ENCODE data around the gene MAEA.

MAEA gene

DNA sequence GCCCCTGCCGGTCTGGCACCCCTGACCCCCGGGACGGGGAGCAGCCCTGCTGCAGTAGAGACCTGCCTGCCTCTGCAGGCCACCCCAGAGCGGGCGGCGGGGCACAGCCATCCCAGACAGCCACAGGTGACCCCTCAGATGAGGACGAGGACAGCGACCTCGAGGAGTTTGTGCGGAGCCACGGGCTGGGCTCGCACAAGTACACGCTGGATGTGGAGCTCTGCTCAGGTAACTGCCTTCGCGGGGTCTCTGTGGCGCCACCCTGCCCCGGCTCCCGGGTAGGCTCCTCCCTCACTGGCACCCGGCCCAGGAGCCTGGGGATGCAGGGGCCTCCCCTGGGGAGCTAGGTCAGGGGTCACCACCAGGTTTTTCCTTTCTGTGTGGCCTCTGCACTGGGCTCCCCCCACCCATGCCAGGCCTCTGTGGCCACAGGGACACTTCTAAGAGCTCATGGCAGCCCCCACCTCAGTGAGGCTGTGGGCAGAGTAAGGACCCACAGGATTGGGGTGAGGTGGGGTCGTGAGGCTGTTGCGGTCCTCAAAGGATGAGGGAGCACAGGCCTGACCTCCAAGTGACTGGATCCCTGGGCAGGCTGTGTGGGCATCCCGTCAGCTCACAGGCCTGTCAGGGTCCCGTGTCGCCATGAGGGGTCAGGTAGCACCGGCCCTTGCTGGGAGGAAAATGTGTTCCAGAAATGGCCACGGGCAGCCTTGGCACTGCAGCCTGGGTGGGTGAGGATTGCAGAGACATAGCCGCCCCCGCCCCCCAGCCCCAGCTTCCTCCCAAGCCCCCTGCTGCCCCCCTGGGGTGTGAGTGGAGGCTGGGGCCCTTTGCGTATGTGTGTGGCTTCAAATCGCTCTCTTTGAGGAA is 63.7 kb downstream of the MAEA start:
- DNase-seq (ENCODE audit: low spot score): no peak

DNA sequence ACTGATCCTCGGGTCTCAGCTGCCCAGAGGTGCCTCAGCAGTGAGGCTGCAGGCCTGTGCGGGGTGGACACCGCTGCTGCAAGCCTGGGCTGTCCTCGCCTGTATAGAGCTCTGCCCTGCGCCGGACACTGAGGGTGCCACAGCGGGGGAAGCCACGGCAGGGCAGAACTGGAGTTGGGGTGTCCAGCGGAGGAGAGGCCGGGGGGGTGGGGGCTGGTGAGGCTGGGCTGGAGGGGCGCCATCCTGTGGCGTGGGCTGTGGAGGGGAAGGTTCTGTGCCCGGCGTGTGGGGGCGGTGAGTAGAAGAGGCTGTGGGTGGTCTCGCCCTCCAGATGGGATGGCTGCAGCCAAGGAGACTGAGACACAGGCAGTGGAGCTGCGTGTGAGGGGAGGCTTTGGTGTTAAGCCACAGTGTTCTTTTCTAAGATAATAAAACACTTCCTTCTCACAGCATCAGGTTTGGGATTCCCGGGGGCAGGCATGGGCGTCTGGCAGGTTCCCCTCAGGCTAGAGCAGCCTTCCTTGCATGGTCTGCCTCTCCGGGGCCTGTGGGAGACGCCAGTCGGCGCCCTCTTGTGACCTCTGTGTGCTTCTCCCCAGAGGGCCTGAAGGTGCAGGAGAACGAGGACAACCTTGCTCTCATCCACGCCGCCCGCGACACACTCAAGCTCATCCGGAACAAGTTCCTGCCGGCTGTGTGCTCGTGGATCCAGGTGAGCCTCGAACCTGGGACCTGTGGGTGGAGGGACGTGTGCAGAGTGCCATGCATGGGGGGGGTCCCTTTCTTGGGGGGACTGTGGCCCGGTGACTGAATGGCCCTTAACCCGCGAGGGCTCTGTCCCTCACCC is 64.7 kb downstream of the MAEA start:
- DNase-seq (ENCODE audit: low spot score): no peak

DNA sequence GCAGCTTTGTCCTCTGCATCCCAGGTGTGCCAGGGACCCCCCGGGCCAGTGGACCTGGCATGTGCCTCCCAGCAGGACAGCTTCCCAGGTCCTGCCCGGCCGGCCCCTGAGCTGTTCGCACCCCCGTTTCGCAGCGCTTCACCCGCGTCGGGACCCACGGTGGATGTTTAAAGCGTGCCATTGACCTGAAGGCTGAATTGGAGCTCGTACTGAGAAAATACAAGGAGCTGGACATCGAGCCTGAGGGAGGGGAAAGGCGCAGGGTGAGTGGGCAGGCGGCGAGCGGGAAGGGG is 65.2 kb downstream of the MAEA start:
- no peak for DNase-seq (ENCODE audit: low spot score)

DNA sequence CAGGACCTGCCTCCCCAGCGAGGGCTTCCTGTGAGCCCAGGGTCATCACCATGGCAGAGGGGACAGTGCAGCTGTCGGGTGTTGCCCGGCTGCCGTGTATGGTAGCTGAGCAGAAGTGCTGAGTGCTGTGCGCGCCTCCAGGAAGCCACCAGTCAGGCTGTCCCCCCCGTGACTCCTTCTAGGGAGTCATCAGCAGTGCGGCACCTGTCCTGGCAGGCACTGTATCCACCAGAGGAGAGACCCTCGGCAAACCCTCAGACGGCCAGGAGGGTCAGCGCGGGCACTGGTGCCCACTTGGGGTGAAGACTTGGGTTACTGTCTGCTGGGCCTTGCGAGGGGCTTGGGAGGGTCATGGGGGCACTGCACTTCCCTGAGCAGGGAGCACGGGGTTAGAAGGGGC is 65.7 kb downstream of the MAEA start:
- no peak for DNase-seq (ENCODE audit: low spot score)

DNA sequence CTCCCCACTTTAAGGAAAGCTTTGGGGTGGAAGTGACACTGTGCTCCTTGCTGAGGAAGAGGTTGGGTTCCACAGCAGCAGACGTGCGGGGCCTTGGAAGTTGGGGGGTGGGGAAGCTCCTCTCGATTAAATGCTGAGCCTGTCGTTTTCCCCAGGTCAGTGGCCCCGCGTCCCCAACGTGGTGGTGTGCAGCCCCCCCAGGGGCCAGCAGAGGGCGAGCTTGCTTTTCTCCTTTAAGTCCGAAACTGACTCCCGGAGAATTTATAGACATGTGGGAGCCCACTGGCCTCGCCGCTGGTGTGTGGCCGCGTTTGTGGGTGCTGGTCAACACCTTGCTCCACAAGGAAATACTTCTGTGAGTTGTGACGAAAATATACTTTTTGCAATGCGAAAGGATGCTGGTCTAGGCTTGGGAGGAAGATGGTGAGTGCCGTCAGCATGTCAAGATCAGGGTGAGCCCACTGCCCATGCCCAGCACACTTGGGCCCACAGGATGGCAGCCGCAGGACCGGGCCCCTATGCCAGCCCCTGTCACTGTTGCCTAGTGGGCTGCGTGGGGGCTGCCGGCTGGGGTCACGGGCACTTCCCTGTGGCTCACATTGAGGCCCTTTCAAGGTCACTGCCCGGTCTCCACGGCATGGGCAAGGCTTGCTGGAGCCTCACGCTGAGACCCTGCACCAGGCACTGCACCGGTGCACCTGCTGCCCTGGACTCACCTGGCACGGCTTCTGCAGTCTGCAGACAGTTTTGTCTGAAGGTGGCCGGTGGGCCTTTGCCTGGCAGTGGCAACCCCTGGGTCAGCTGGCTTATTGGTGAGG is 66.7 kb downstream of the MAEA start:
- peak; percentile 78 for DNase-seq (ENCODE audit: low spot score)

DNA sequence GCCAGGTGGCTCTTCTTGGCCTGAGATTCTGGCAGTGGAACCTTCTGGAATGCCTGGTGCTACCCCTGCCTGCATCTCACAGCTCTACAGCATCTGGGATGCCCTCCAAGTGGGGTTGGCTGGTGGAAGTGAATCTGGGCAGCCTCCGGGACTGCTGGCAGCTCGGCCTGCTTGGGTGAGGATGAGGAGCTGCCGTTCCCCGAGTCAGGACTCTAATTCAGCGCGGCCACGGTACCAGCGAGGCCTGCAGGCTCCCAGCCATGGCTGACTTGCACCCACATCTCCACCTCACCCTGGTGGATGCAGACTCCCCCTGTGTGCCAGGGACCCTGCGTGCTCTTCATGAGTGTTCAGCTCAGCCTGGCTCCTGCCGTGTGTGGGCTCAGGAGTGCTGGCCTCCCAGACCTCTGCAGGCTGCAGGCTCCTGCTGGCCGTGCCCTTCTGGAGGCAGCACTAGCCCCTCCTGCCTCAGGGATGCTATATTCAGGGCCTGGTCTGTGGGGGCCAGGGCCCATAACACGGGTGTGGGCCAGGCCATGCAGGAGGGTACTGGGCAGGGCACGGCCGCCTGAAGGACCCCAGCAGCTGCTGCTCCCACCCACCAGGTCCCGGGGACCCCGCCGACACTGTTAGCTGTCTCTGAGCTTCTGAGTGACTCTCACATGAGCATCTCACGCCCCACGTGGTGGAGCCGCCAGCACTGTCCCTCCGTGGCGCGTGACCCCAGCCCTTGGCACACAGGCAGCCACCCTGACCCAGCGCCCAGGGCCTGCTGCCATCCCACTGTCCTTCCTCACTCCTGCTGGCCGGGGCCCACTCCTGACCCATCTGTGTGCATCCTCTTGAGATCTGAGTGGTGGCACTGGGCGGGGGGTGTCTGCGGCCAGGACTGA is 67.9 kb downstream of the MAEA start:
- no peak for DNase-seq (ENCODE audit: low spot score)

DNA sequence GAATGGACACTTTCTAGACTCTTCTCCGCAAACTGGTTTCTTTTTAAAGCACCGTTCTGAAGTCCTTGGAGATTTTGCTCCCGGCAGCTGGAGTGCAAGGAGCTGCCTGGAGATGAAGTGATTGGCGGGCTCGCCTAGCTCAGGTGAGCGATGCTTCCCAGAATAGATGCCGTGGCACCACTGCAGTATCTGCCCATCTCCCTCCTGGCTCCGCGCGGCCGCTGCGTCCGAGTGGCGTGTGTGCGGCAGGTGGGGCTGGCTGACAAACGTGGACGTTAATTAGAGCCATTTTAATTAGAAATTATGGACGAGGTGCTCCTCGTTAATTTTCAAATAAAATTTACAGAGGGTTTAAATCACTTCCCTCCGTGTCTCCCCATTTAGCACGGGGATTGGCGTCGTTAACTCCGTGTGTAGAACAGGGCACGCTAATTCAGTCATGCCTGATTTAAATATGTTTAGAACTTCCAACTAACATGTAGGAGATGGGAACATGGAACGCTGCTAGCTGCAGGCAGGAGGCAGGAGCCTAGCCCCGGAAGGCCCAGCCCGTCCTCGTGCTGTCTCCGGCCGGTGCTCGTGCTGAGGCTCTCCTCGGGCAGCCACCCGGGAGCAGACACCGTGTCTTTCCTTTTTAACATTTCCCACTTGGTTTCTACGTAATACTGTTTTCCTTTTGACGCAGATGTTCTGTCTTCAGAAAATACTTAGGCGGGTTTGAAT is 68.9 kb downstream of the MAEA start:
- DNase-seq (ENCODE audit: low spot score): no peak

DNA sequence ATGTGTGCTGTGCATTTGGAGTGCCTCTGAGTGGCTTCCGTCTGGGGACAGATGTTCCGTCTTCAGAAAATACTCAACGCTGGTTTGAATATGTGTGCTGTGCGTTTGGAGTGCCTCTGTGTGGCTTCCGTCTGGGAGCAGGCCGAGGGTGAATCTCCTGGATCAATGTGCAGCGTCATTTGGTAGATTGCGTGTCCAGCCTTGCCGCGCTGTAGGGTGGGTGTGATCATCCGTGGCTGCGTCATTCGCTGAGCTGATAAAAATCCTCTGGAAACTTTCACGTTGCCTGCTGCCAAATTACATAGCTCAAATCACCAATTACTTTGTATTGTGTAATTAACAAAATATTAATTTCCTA is 69.4 kb downstream of the MAEA start:
- DNase-seq (ENCODE audit: low spot score): no peak

DNA sequence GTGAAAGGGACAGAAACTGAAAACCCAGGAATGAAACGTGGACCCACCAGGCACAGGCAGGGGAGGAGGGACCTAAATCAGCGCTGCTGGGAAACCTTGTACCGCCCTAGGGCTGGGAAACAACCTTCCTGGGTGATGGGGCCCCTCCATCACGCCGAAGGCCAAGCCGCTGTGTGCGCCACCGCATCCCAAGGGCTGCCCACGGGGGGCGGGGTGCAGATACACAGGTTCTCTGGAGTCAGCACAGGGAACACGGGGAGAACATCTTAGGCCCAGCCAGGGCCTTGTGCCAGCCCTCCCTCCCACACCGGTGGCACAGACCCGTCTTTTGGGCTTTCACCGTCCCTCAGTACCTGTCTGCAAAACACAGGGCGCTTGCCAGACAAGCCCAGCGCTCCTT is 70.3 kb downstream of the MAEA start:
- no peak for DNase-seq (ENCODE audit: low spot score)

DNA sequence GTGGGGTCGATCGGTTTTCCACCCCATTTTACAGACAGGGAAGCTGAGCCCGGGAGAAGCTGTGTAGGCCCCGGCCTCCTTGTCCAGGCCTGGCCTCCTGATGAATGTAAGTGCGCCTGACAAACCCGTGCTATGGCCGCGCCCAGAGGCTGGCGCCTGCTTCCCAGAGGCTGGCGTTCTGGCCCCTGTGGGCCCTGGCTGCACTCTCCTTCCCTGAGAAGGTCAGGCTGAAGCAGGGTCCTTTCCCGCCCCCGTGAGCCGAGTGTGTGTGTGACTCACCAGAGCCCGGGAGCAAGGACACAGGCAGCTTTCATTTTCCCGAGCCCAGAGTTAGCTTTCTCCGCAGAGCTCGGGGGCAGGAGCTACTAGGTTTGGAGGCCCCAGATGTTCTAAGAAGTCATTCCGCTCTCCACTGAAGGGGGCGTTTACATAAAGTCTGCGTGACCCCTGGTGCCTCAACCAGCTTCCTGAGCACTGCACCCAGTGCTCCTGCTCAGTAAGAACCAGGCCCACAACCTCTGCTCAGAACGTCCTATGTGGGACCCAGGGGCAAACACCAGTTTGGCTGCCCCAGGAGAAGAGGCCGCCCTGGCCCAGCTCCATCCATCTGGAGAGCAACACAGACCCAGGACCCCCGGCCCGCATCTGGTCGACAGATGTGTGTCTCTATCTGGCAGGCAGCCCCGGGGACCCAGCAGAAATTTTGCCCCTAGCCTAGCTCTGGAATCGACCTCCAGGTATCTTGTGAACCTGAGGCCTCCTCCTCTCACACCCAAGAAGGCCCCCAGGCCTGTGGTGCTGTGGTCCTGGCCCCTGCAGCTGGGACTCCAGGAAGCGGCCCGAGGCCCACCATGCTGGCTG is 71.0 kb downstream of the MAEA start:
- DNase-seq (ENCODE audit: low spot score): no peak

DNA sequence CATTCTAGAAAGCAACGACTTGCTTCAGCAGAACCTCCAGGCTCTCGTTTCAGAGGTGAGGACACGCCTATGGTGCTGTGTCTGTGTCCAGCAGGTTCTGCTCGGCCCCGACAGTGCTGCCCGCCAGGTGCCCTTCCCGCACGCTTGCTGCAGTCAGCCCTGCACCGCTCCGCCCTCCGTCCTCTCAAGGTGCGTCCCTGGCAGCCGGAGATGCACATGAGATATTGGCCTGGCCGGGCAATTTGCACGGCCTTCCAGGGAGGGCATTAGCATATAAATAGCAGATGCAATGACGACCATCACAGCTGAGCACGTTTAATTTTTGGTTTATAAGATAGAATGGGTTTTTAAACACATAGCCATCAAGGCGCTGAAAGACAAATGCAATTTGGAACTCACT is 71.7 kb downstream of the MAEA start:
- no peak for DNase-seq (ENCODE audit: low spot score)

DNA sequence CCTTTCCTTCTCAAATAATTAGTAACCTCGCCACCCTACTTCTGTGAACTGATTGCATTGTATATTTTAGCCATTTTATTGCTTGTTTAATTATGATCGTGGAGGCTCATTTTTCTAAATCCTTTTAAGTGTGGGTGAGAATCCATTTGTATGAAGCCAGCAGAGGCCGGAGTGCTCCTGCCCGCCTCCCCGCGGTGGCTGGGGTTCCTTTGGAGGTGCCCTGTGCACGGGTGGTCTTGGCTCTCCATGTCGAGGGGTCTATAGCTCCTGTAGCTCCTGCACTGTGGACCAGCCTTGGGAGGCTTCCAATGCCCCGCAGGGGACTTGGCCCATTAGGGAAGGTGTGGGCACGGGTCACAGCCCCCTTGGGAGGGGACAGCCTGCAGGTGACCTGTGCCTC is 72.4 kb downstream of the MAEA start:
- no peak for DNase-seq (ENCODE audit: low spot score)

DNA sequence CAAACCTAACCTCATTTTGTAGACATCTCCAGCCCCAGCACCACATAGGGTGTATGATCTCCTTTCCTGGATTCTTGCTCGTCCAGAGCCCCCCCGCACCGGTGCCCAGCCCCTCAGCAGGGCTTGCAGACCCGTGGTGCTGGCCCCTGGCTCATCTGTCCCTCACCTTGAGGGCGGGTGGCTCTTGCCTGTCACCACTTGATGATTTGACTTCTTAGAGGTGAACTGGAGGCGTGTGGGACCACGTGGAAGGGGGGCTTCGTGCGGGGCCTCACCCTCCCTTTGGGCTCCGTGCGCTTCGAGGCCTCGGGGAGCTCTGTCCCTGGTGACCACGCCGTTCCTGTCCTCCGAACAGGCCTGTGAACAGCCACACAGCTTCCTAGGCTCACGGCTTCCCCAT is 72.8 kb downstream of the MAEA start:
- no peak for DNase-seq (ENCODE audit: low spot score)

DNA sequence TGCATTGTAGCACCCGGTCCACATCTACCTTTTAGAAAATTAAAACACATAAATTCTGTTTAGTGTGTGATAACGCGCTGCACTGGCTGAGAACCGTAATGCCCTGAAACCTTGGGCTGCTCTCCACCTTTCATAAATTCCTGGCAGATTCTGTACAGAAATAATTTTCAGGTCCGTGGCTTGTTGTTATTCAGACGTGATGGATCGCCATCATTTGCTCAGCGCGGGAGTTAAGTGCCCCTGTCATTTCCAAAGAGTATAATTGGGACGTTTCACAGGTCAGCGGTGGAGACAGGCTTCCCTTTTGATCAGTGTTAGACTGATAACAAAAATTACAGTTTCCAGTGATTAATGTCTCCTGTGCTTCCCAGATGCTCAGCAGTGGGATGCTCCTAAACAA is 73.8 kb downstream of the MAEA start:
- no peak for DNase-seq (ENCODE audit: low spot score)

DNA sequence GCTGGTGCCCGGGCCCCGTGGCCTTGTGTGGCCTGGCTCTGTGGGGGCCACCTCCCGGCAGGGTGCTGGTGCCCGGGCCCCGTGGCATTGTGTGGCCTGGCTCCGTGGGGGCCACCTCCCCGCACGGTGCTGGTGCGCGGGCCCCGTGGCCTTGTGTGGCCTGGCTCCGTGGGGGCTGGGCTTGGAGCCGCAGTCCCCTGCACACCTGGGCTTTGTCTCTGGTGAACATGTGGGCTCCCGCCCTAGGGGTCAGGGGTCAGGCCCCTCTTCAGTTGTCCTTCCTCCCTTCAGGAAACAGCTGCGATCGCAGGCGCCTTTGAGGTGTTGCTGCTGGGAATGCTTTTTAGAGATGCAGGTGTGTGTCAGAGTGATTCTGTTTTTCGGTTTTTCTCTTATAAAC is 74.5 kb downstream of the MAEA start:
- no peak for DNase-seq (ENCODE audit: low spot score)

DNA sequence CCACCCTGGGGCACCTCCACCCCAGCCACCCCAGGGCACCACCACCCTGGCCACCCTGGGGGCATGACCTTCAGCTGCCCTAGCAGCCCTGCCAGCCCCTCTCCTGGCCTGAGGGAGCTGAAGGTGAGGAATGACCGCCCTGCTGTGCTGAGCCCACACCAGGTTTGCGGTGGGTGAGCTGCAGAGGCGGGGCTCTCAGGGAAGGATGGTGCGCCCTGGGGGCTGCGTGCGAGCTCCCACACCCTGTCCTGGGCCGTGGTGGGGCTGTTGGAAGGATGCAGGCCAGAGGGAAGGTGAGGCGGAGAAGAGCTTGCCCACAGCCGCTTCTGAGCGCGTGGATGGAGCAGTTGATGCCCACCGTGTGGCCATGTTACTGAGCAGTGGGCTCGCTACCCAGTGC is 75.1 kb downstream of the MAEA start:
- no peak for DNase-seq (ENCODE audit: low spot score)

DNA sequence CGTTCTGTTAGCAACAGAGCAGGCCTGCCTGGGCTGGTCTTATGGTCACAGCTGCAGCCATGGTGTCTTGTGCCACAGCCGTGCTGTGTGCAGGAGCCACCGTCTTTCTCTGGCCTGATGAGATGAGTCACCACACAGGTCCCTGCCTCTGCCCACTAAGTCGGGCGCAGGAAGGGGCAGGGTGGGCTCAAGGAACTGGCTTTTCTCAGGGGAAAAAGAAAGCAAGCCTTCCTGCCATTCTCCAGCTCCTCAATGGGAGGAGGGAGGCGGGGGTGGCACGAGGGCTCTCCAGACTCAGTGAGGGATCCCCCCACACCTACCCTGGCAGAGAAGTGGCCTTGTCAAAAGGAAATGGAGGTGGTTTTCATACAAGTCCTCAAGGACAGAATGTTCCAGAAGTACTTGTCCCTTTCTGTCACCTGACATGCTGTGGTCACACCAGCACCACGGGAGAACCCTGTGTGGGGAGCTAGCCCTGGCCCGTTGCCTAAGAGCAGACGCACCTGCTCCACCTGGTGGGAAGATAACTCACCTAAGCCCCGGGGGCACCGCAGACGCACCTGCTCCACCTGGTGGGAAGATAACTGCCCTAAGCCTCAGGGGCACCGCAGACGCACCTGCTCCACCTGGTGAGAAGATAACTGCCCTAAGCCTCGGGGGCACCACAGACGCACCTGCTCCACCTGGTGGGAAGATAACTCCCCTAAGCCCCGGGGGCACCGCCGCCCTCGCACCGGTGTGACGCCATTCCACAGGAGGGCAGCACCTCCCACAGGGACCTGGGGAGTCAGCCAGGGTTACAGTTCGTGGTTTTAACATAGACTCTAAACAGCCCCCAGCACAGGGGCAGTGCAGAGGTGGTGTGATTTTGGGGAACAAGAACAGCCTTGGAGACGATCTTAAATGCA is 75.8 kb downstream of the MAEA start:
- no peak for DNase-seq (ENCODE audit: low spot score)

DNA sequence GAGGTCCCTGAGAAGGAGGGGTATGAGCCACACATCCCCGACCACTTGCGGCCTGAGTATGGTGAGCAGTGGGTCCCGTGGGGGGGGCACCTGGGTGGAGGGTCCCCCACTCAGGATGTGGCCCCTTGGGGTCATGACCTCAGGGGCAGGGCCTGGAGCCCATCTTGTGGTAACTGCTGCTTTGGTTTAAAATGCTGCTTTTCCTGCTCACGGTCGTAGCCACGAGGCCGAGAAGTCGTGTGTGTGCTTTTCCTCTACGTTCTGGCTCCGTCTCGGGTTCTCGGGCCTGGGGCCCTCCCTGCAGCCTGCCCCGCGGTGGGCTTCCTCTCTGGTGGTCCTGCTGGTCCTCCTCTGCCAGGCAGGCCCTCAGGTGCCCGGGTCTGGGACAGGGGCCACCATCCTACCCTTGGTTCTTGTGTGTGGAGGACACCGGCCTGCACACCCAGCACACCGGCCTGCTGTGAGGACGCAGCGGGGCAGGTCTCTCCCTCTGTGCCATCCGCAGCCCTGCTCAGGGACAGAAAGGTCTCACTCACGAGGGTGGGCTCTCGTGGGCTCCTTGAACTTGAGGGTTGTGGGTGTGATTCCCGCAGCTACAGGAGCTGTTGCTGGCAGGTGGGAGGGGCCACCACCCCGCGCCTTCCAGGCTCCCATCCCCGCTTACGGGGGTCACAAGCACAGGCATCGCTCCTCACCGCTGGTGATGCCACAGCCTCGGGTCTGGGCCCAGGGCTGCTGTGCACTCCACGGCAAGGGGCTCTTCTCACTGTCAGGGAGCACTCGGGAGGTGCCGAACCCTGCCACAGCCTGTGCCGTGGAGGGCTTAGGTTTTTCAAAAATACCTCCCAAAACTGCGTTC is 76.9 kb downstream of the MAEA start:
- no peak for DNase-seq (ENCODE audit: low spot score)
